IPS DF 6.9 (cell line): ENCODE data around the gene TERT.

ENCODE experiments used
- DNase-seq: peaks from one replicate; pipeline ENCODE4 v3.0.0-alpha.2; 2013; ENCODE audit warnings: low read depth, low spot score
- H3K27ac ChIP-seq: one replicate; pipeline ENCODE4 v1.5.1; 2013; ENCODE audit warnings: low read length, control low read depth
- H3K27me3 ChIP-seq: 2 replicates; pipeline ENCODE4 v1.6.1; 2013; ENCODE audit warnings: mild to moderate bottlenecking, low read length; ENCODE audit not compliant: control insufficient read depth, insufficient read depth
- H3K36me3 ChIP-seq: 2 replicates; pipeline ENCODE4 v1.6.1; 2013; ENCODE audit warnings: low read length; ENCODE audit not compliant: control insufficient read depth, insufficient read depth
- H3K4me1 ChIP-seq: 2 replicates; pipeline ENCODE4 v1.6.1; 2013; ENCODE audit warnings: low read length; ENCODE audit not compliant: control insufficient read depth, insufficient read depth
- H3K4me3 ChIP-seq: 2 replicates; pipeline ENCODE4 v1.5.1; 2013; ENCODE audit warnings: mild to moderate bottlenecking, low read length
- H3K9me3 ChIP-seq: 2 replicates; pipeline ENCODE4 v1.6.1; 2013; ENCODE audit warnings: low read length, inconsistent platforms; ENCODE audit not compliant: control insufficient read depth, insufficient read depth
- WGBS: extraction: QIAGEN DNeasy Blood & Tissue Kit; methylation state at CpG from one replicate; pipeline ENCODE4 v1.1.7; 2013; ENCODE audit warnings: mixed read lengths, missing lambda C conversion rate; ENCODE audit not compliant: insufficient read length, insufficient coverage; 5-methylcytosine and 5-hydroxymethylcytosine counted together

The TERT gene

GRCh38 chr5:1224631-1225030, 70.2 kb downstream of the TERT start:
- WGBS: no CpG with 5 or more reads among the region's 15 CpGs
- H3K27me3 ChIP-seq: no peaks in the 10 kb centered on the region

GRCh38 chr5:1223278-1223670, 71.6 kb downstream of the TERT start:
- Histone ChIP-seq H3K36me3 (no peaks in the 10 kb centered on the region), H3K27me3 (no peaks in the 10 kb centered on the region), H3K4me3 (no peak overlapping the region), H3K27ac (no peak overlapping the region), H3K9me3 (no peaks in the 10 kb centered on the region), H3K4me1 (no peaks in the 10 kb centered on the region; the same call in 1 of the 2 replicates)
- WGBS: no CpG with 5 or more reads among the region's 12 CpGs
- DNase-seq: no peak

More at GRCh38 chr5:1224631-1225030, 70.2 kb downstream of the TERT start:
- H3K4me3 ChIP-seq: no peak overlapping the region
- DNase-seq: no peak
- H3K27ac ChIP-seq: no peak overlapping the region
- H3K4me1 ChIP-seq: no peaks in the 10 kb centered on the region; the same call in 1 of the 2 replicates
- H3K36me3 ChIP-seq: no peaks in the 10 kb centered on the region
- H3K9me3 ChIP-seq: no peaks in the 10 kb centered on the region

GRCh38 chr5:1222621-1223277, 72.1 kb downstream of the TERT start:
- WGBS: no CpG with 5 or more reads among the region's 27 CpGs
- no peak overlapping the region for H3K4me3 ChIP-seq
- no peaks in the 10 kb centered on the region for H3K36me3 ChIP-seq
- H3K27me3 ChIP-seq: no peaks in the 10 kb centered on the region
- no peak for DNase-seq
- no peaks in the 10 kb centered on the region; the same call in 1 of the 2 replicates for H3K4me1 ChIP-seq
- H3K27ac ChIP-seq: no peak overlapping the region
- H3K9me3 ChIP-seq: no peaks in the 10 kb centered on the region

GRCh38 chr5:1222147-1222546, 72.7 kb downstream of the TERT start:
- Histone ChIP-seq H3K27ac (no peak overlapping the region), H3K4me3 (no peak overlapping the region), H3K36me3 (no peaks in the 10 kb centered on the region), H3K4me1 (no peaks in the 10 kb centered on the region; the same call in 1 of the 2 replicates), H3K9me3 (no peaks in the 10 kb centered on the region), H3K27me3 (no peaks in the 10 kb centered on the region)
- WGBS: no CpG with 5 or more reads among the region's 9 CpGs
- DNase-seq: no peak

GRCh38 chr5:1221721-1222120, 73.1 kb downstream of the TERT start:
- no peak overlapping the region for H3K27ac ChIP-seq
- no peaks in the 10 kb centered on the region; the same call in 1 of the 2 replicates for H3K4me1 ChIP-seq
- no peaks in the 10 kb centered on the region for H3K36me3 ChIP-seq
- H3K9me3 ChIP-seq: no peaks in the 10 kb centered on the region
- H3K27me3 ChIP-seq: no peaks in the 10 kb centered on the region
- no CpG with 5 or more reads among the region's 10 CpGs for WGBS
- H3K4me3 ChIP-seq: no peak overlapping the region
- no peak for DNase-seq

GRCh38 chr5:1220831-1221230, 74.0 kb downstream of the TERT start:
- WGBS: no CpG with 5 or more reads among the region's 19 CpGs
- DNase-seq: no peak

GRCh38 chr5:1220351-1220750, 74.5 kb downstream of the TERT start:
- no peaks in the 10 kb centered on the region for H3K27me3 ChIP-seq
- H3K9me3 ChIP-seq: no peaks in the 10 kb centered on the region
- no CpG with 5 or more reads among the region's 9 CpGs for WGBS
- no peak for DNase-seq
- no peaks in the 10 kb centered on the region for H3K4me1 ChIP-seq
- no peaks in the 10 kb centered on the region for H3K36me3 ChIP-seq
- H3K4me3 ChIP-seq: no peak overlapping the region
- H3K27ac ChIP-seq: no peak overlapping the region

More at GRCh38 chr5:1220831-1221230, 74.0 kb downstream of the TERT start:
- H3K4me1 ChIP-seq: no peaks in the 10 kb centered on the region
- H3K27ac ChIP-seq: no peak overlapping the region
- H3K36me3 ChIP-seq: no peaks in the 10 kb centered on the region
- no peaks in the 10 kb centered on the region for H3K27me3 ChIP-seq
- no peaks in the 10 kb centered on the region for H3K9me3 ChIP-seq
- H3K4me3 ChIP-seq: no peak overlapping the region

GRCh38 chr5:1219768-1220100, 75.1 kb downstream of the TERT start:
- no peak overlapping the region for H3K4me3 ChIP-seq
- H3K36me3 ChIP-seq: no peaks in the 10 kb centered on the region
- no CpG with 5 or more reads among the region's 11 CpGs for WGBS
- no peak overlapping the region for H3K27ac ChIP-seq
- H3K9me3 ChIP-seq: no peaks in the 10 kb centered on the region
- H3K4me1 ChIP-seq: no peaks in the 10 kb centered on the region
- no peaks in the 10 kb centered on the region for H3K27me3 ChIP-seq
- no peak for DNase-seq

GRCh38 chr5:1219098-1219767, 75.6 kb downstream of the TERT start:
- H3K36me3 ChIP-seq: no peaks in the 10 kb centered on the region
- no peak overlapping the region for H3K4me3 ChIP-seq
- H3K27ac ChIP-seq: no peak overlapping the region
- no peaks in the 10 kb centered on the region for H3K9me3 ChIP-seq
- H3K4me1 ChIP-seq: no peaks in the 10 kb centered on the region
- no peaks in the 10 kb centered on the region for H3K27me3 ChIP-seq
- no peak for DNase-seq
- no CpG with 5 or more reads among the region's 38 CpGs for WGBS

GRCh38 chr5:1218351-1219080, 76.4 kb downstream of the TERT start:
- Histone ChIP-seq H3K4me1 (no peaks in the 10 kb centered on the region), H3K27me3 (no peaks in the 10 kb centered on the region), H3K36me3 (no peaks in the 10 kb centered on the region; the same call in 1 of the 2 replicates), H3K9me3 (no peaks in the 10 kb centered on the region), H3K4me3 (no peak overlapping the region), H3K27ac (no peak overlapping the region)
- DNase-seq: no peak
- no CpG with 5 or more reads among the region's 38 CpGs for WGBS
